GM23338 (cell line): ENCODE data around the gene CELF2. TPM values are rescaled to one million over a fixed set of nuclear protein-coding genes. Genes with fewer than 3 reads are reported as not detected.

ENCODE experiments used
- ATAC-seq: fragments of 200-7000 bp; cut with Tn5 transposase; 3 replicates; pipeline ENCODE4 v1.9.1; 2020
- DNase-seq: peaks from one replicate; pipeline ENCODE4 v3.0.0-alpha.2; 2015; ENCODE audit warnings: low spot score
- H2AFZ ChIP-seq: fragments of 200-600 bp; sonication (generic); 2 replicates; pipeline ENCODE4 v1.8.0; 2016; ENCODE audit warnings: antibody characterized with exemption, mild to moderate bottlenecking, moderate library complexity
- H3F3A ChIP-seq: fragments of 200-600 bp; sonication (generic); replicated peaks from 2 replicates; pipeline ENCODE4 v1.8.0; 2017; ENCODE audit warnings: antibody characterized with exemption, mixed run types, low read depth
- H3K27ac ChIP-seq: fragments of 200-600 bp; sonication (generic); 2 replicates; pipeline ENCODE4 v1.6.1; 2016; ENCODE audit warnings: low read depth
- H3K27me3 ChIP-seq: fragments of 200-600 bp; sonication (generic); 2 replicates; pipeline ENCODE4 v1.8.0; 2016; ENCODE audit warnings: mild to moderate bottlenecking, mixed run types, moderate library complexity; ENCODE audit not compliant: insufficient read depth
- H3K36me3 ChIP-seq: fragments of 200-600 bp; sonication (generic); 2 replicates; pipeline ENCODE4 v1.8.0; 2016; ENCODE audit warnings: mild to moderate bottlenecking; ENCODE audit not compliant: insufficient read depth
- H3K4me1 ChIP-seq: fragments of 200-600 bp; sonication (generic); 2 replicates; pipeline ENCODE4 v1.8.0; 2016; ENCODE audit warnings: mild to moderate bottlenecking, moderate library complexity; ENCODE audit not compliant: insufficient read depth
- H3K4me2 ChIP-seq: fragments of 200-600 bp; sonication (generic); 2 replicates; pipeline ENCODE4 v1.7.1; 2017; ENCODE audit warnings: mixed run types
- H3K4me3 ChIP-seq: fragments of 200-600 bp; sonication (generic); 2 replicates; pipeline ENCODE4 v1.6.1; 2016; ENCODE audit warnings: mixed run types
- H3K79me2 ChIP-seq: fragments of 200-600 bp; sonication (generic); replicated peaks from 2 replicates; pipeline ENCODE4 v1.8.0; 2017; ENCODE audit warnings: mild to moderate bottlenecking; ENCODE audit not compliant: insufficient read depth
- H3K9me2 ChIP-seq: fragments of 200-600 bp; sonication (generic); 2 replicates; pipeline ENCODE4 v1.8.0; 2017; ENCODE audit not compliant: insufficient read depth
- H4K20me1 ChIP-seq: fragments of 200-600 bp; sonication (generic); replicated peaks from 2 replicates; pipeline ENCODE4 v1.8.0; 2017; ENCODE audit warnings: mild to moderate bottlenecking; ENCODE audit not compliant: insufficient read depth
- H3K27ac Mint-ChIP-seq: 2 replicates; pipeline ENCODE4 v1.8.0; 2020; ENCODE audit warnings: inconsistent platforms, mild to moderate bottlenecking, moderate library complexity, mixed read lengths
- H3K27me3 Mint-ChIP-seq: 3 replicates; pipeline ENCODE4 v1.8.0; 2022; ENCODE audit warnings: low read depth, mild to moderate bottlenecking, moderate library complexity, mixed read lengths, inconsistent platforms; ENCODE audit not compliant: insufficient read depth, poor library complexity
- H3K36me3 Mint-ChIP-seq: 3 replicates; pipeline ENCODE4 v1.8.0; 2021; ENCODE audit warnings: low read depth, mild to moderate bottlenecking, inconsistent platforms, moderate library complexity, mixed read lengths
- H3K4me1 Mint-ChIP-seq: 3 replicates; pipeline ENCODE4 v1.8.0; 2020; ENCODE audit warnings: mild to moderate bottlenecking, inconsistent platforms, mixed read lengths
- H3K4me3 Mint-ChIP-seq: 3 replicates; pipeline ENCODE4 v1.8.0; 2021; ENCODE audit warnings: moderate library complexity, mild to moderate bottlenecking, inconsistent platforms, mixed read lengths
- H3K9me3 Mint-ChIP-seq: 3 replicates; pipeline ENCODE4 v1.8.0; 2020; ENCODE audit warnings: moderate library complexity, mild to moderate bottlenecking, inconsistent platforms, mixed read lengths
- CREB1 ChIP-seq: fragments of 250-450 bp; sonication (Bioruptor Pico); IDR thresholded peaks from 2 replicates; pipeline ENCODE4 v1.5.0; 2020; ENCODE audit warnings: low read depth, mild to moderate bottlenecking, moderate library complexity
- CTCF ChIP-seq, 2 experiments: fragments of 200-600 bp in 1 of 2; sonication (generic) in 1 of 2; conservative IDR thresholded peaks; 2 replicates each; pipeline versions ENCODE4 v1.5.1 to v1.6.1; 2016 to 2017; ENCODE audit warnings: antibody characterized with exemption in 2 of 2, low read depth in 2 of 2, mild to moderate bottlenecking in 2 of 2, moderate library complexity in 1 of 2
- ETS1 ChIP-seq: IDR thresholded peaks from 2 replicates; pipeline ENCODE4 v1.6.1; 2016; ENCODE audit warnings: antibody characterized with exemption
- EZH2 ChIP-seq: fragments of 200-600 bp; sonication (generic); IDR thresholded peaks from one replicate; pipeline ENCODE4 v1.8.0; 2017; ENCODE audit warnings: antibody characterized with exemption, mild to moderate bottlenecking, low read depth; ENCODE audit not compliant: unreplicated experiment
- REST ChIP-seq: IDR thresholded peaks from one replicate; pipeline ENCODE4 v1.6.1; 2018; ENCODE audit warnings: antibody characterized with exemption; ENCODE audit not compliant: unreplicated experiment
- STAT1 ChIP-seq: IDR thresholded peaks from one replicate; pipeline ENCODE4 v1.6.1; 2016; ENCODE audit warnings: antibody characterized with exemption; ENCODE audit not compliant: unreplicated experiment
- ZNF114 ChIP-seq: fragments of 250-450 bp; sonication (Bioruptor Pico); IDR thresholded peaks from 2 replicates; pipeline ENCODE4 v1.5.0; 2020; ENCODE audit warnings: mild to moderate bottlenecking, moderate library complexity
- ZNF462 ChIP-seq: fragments of 250-450 bp; sonication (Bioruptor Pico); IDR thresholded peaks from 2 replicates; pipeline ENCODE4 v1.5.0; 2020; ENCODE audit warnings: mild to moderate bottlenecking, moderate library complexity
- polyA plus RNA-seq: library from polyadenylated mRNA; unstranded; fragments of >200 nt; fragmentation: Nextera tagmentation; extraction: Ambion mirVana; gene quantifications from 2 replicates; pipeline ENCODE4 v1.2.1, GENCODE V29; 2016
- total RNA-seq: library from RNA; depleted of rRNA; stranded (reverse); fragments of >200 nt; shearing (Covaris generic); gene quantifications from 2 replicates; pipeline ENCODE4 v1.2.3, GENCODE V29; 2014

CELF2 gene
- total and polyA plus RNA-seq, 2 experiments from 2014 or later = 18.1 to 22.5 TPM

- Histone ChIP-seq H3K4me3 (no peak overlapping the region), H3K79me2 (peaks cover 4% of the 10 kb centered on the region), H3K4me2 (no peak overlapping the region), H4K20me1 (no peaks in the 10 kb centered on the region), H3K27ac (no peak overlapping the region), H3F3A (no peaks in the 10 kb centered on the region), H3K36me3 (0 out of 2 replicates have a peak, but pooled peaks cover 3% of the 10 kb centered on the region), H3K4me1 (peaks cover 7% of the 10 kb centered on the region), H2AFZ (no peak overlapping the region), H3K27me3 (no peaks in the 10 kb centered on the region), H3K9me2 (no peaks in the 10 kb centered on the region; the same call in 1 of the 2 replicates)
- Mint-ChIP-seq H3K36me3 (no peaks in the 10 kb centered on the region), H3K9me3 (no peaks in the 10 kb centered on the region), H3K4me3 (no peak overlapping the region), H3K27ac (no peak overlapping the region; the same call in 1 of the 2 replicates), H3K4me1 (peaks cover 12% of the 10 kb centered on the region), H3K27me3 (peaks cover 6% of the 10 kb centered on the region)
- TF ChIP-seq ZNF114 (CRISPR knock-in tag) (no peak), CREB1 (CRISPR knock-in tag) (no peak), CTCF (conservative IDR thresholded peaks at IDR 0.05; ENCODE audit: low read depth in 2 of 2) (no peak), REST (no peak), STAT1 (no peak)
- DNase-seq = no peak
- ATAC-seq = no peak
These were observed 161.9 kb downstream of the CELF2 start for GRCh38 chr10:11179516-11180105.

GRCh38 chr10:11180228-11180627 is 162.6 kb downstream of the CELF2 start:
- Histone ChIP-seq H3F3A (no peaks in the 10 kb centered on the region), H3K4me1 (peaks cover 7% of the 10 kb centered on the region), H3K27me3 (no peaks in the 10 kb centered on the region), H4K20me1 (no peaks in the 10 kb centered on the region), H3K79me2 (no peaks in the 10 kb centered on the region; the same call in none of the 2 replicates), H3K4me2 (no peak overlapping the region), H3K27ac (no peak overlapping the region), H3K36me3 (peaks cover 3% of the 10 kb centered on the region; the same call in 1 of the 2 replicates), H3K4me3 (no peak overlapping the region), H2AFZ (no peak overlapping the region), H3K9me2 (no peaks in the 10 kb centered on the region; the same call in 1 of the 2 replicates)
- H3K36me3 Mint-ChIP-seq = peaks cover 2% of the 10 kb centered on the region; the same call in 1 of the 3 replicates
- ATAC-seq (no peak), DNase-seq (no peak)
- peaks cover 9% of the 10 kb centered on the region for H3K4me1 Mint-ChIP-seq
- H3K9me3 Mint-ChIP-seq = peaks cover 3% of the 10 kb centered on the region; the same call in 1 of the 3 replicates
- H3K27me3 Mint-ChIP-seq = peaks cover 6% of the 10 kb centered on the region
- no peak overlapping the region for H3K4me3 Mint-ChIP-seq
- peak overlapping the region; percentile 6; the same call in 1 of the 2 replicates for H3K27ac Mint-ChIP-seq
- no peak for TF ChIP-seq EZH2
- no peak for TF ChIP-seq ETS1
- TF ChIP-seq ZNF462 (CRISPR knock-in tag) = no peak
- TF ChIP-seq CREB1 (CRISPR knock-in tag) = no peak
